Activated CD4-positive, alpha-beta T cell treated with anti-CD3 and anti-CD28 coated beads, Interleukin-2, amount 10 ng/mL, durations not matched to agents 7 days and 5 days (primary cell): Measurements from ENCODE around the gene RUNX2. TPM values are rescaled to one million over a fixed set of nuclear protein-coding genes. Genes with fewer than 3 reads are reported as not detected.

Experiments used
- CTCF ChIA-PET: fragments of 350-600 bp; sonication (Branson Sonifier 250); formaldehyde crosslinking; loops from one replicate; lab custom pipeline; 2021; ENCODE audit warnings: antibody characterized with exemption; lab: Charles Lee
- POLR2A ChIA-PET: fragments of 350-600 bp; sonication (Branson Sonifier 250); formaldehyde crosslinking; loops from one replicate; lab custom pipeline; 2021; ENCODE audit warnings: antibody characterized with exemption; lab: Charles Lee
- DNase-seq: peaks from one replicate; pipeline ENCODE4 v3.0.0-alpha.2; 2020
- H3K27ac Mint-ChIP-seq: one replicate; pipeline ENCODE4 v1.8.0; 2021; ENCODE audit warnings: mild to moderate bottlenecking, moderate library complexity, mixed read lengths
- H3K27me3 Mint-ChIP-seq: one replicate; pipeline ENCODE4 v1.8.0; 2021; ENCODE audit warnings: mixed read lengths
- H3K36me3 Mint-ChIP-seq: one replicate; pipeline ENCODE4 v1.8.0; 2021; ENCODE audit warnings: low read depth, mixed read lengths
- H3K4me1 Mint-ChIP-seq: one replicate; pipeline ENCODE4 v1.8.0; 2021; ENCODE audit warnings: mixed read lengths
- H3K4me3 Mint-ChIP-seq: one replicate; pipeline ENCODE4 v1.8.0; 2021; ENCODE audit warnings: mild to moderate bottlenecking, moderate library complexity, mixed read lengths
- H3K9me3 Mint-ChIP-seq: one replicate; pipeline ENCODE4 v1.8.0; 2021; ENCODE audit warnings: mixed read lengths
- total RNA-seq, 2 experiments: library from RNA; stranded (reverse); gene quantifications; one replicate each; pipeline ENCODE4 v1.2.3, GENCODE V29; 2021

RUNX2 gene
- total RNA-seq, 2 experiments from 2014 or later: 13.2 to 13.4 TPM

GRCh38 chr6:45430590-45431202 is 102.6 kb downstream of the RUNX2 start:
- ChIA-PET POLR2A (no interaction called here), CTCF (interaction anchor here (2.0 kb wide), 1 partner anchor 284 kb away, joined by 5 read pairs; no protein-coding TSS in a partner anchor)
- Mint-ChIP-seq H3K27me3 (peaks cover 4% of the 10 kb centered on the region), H3K36me3 (peaks cover 23% of the 10 kb centered on the region), H3K4me1 (peaks cover 44% of the 10 kb centered on the region), H3K9me3 (no peaks in the 10 kb centered on the region), H3K27ac (no peak overlapping the region), H3K4me3 (no peak overlapping the region)
- DNase-seq: no peak

DNA sequence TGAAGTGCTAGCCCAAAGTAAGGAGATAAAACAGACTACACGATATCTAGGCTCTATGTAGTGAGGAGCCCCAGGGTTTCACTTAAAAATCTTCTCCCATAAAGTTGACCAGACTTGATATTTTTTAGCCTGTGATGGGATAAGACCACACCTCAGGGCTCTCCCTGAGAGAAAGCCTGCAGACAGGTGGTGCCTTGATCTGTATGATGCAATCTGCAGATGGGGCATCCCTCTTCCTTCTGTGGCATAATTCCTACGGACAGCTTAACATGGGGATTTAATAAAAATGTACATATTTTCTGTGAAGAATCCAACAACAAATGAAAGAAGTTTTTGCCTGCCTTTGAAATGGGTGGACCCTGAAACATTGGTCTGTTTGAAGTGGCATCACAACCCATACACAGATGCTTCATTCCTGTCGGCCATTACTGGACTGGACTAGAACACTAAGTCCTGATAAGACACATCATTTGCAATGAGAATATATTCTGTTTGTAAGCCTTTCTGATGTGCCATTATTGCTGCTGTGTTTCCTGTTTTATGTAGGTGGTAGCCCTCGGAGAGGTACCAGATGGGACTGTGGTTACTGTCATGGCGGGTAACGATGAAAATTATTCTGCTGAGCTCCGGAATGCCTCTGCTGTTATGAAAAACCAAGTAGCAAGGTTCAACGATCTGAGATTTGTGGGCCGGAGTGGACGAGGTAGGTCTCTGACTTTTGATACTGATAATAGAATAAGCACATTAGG is 103.4 kb downstream of the RUNX2 start:
- Mint-ChIP-seq H3K9me3 (no peaks in the 10 kb centered on the region), H3K4me3 (peak overlapping the region; percentile 43), H3K27ac (peak overlapping the region; percentile 31), H3K27me3 (peaks cover 2% of the 10 kb centered on the region), H3K36me3 (peaks cover 24% of the 10 kb centered on the region), H3K4me1 (peaks cover 47% of the 10 kb centered on the region)
- CTCF ChIA-PET: interaction anchor here (1.2 to 2.0 kb wide), 2 partner anchors 12 to 283 kb away, joined by 3 to 5 read pairs; no protein-coding TSS in a partner anchor
- POLR2A ChIA-PET: no interaction called here
- no peak for DNase-seq

DNA sequence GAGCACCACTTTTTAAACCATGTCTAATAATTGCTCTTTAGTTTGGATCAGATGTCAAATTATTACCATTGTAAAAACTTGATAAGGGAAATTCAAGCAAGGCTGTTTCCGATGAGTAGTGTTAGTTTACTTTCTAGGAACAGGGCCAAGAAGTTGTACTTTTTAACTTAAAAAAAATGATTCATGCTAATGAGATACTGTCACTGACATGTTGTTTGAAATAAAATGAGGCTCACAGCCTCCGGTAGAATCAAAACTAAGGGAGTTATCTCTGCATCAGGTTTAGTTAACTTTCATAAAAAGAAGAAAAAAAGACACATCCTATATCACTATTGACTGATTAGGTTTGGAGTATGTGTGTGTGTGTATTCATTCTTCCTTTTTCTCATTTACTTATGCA is 104.8 kb downstream of the RUNX2 start:
- POLR2A ChIA-PET: no interaction called here
- Mint-ChIP-seq H3K36me3 (peaks cover 32% of the 10 kb centered on the region), H3K4me1 (peaks cover 62% of the 10 kb centered on the region), H3K27me3 (peaks cover 2% of the 10 kb centered on the region), H3K9me3 (no peaks in the 10 kb centered on the region), H3K27ac (peak overlapping the region; percentile 38), H3K4me3 (peak overlapping the region; percentile 15)
- DNase-seq: no peak
- CTCF ChIA-PET: no interaction called here

- H3K27ac Mint-ChIP-seq: peak overlapping the region; percentile 81
- H3K9me3 Mint-ChIP-seq: no peaks in the 10 kb centered on the region
- peak overlapping the region; percentile 42 for H3K4me3 Mint-ChIP-seq
- no peaks in the 10 kb centered on the region for H3K27me3 Mint-ChIP-seq
- ChIA-PET POLR2A (no interaction called here), CTCF (interaction anchor here (0.6 to 1.2 kb wide), 5 partner anchors 8 to 791 kb away, joined by 3 to 4 read pairs (median 3); no protein-coding TSS in a partner anchor)
- no peak for DNase-seq
- H3K36me3 Mint-ChIP-seq: peaks cover 37% of the 10 kb centered on the region
- H3K4me1 Mint-ChIP-seq: peaks cover 65% of the 10 kb centered on the region
Observed at GRCh38 chr6:45433533-45434380, 105.6 kb downstream of the RUNX2 start.

- Mint-ChIP-seq H3K4me3 (peak overlapping the region; percentile 42), H3K36me3 (peaks cover 34% of the 10 kb centered on the region), H3K27ac (peak overlapping the region; percentile 81), H3K9me3 (no peaks in the 10 kb centered on the region), H3K4me1 (peaks cover 66% of the 10 kb centered on the region), H3K27me3 (no peaks in the 10 kb centered on the region)
- DNase-seq: no peak
- ChIA-PET POLR2A (no interaction called here), CTCF (interaction anchor here (0.6 to 1.2 kb wide), 4 partner anchors 9 to 792 kb away, joined by 3 to 4 read pairs (median 3); no protein-coding TSS in a partner anchor)
Observed at GRCh38 chr6:45434381-45434700, 106.2 kb downstream of the RUNX2 start.

- Mint-ChIP-seq H3K9me3 (no peaks in the 10 kb centered on the region), H3K27ac (peak overlapping the region; percentile 58), H3K4me1 (peaks cover 65% of the 10 kb centered on the region), H3K4me3 (peak overlapping the region; percentile 31), H3K36me3 (peaks cover 26% of the 10 kb centered on the region), H3K27me3 (no peaks in the 10 kb centered on the region)
- POLR2A ChIA-PET: no interaction called here
- no peak for DNase-seq
- CTCF ChIA-PET: interaction anchor here (0.6 to 2.5 kb wide), 4 partner anchors 12 to 488 kb away, joined by 3 to 7 read pairs (median 4); no protein-coding TSS in a partner anchor
Observed at GRCh38 chr6:45436544-45437438, 108.7 kb downstream of the RUNX2 start.

GRCh38 chr6:45437439-45437815 is 109.3 kb downstream of the RUNX2 start:
- Mint-ChIP-seq H3K27ac (peak overlapping the region; percentile 21), H3K36me3 (peaks cover 24% of the 10 kb centered on the region), H3K4me3 (no peak overlapping the region), H3K9me3 (no peaks in the 10 kb centered on the region), H3K4me1 (peaks cover 66% of the 10 kb centered on the region), H3K27me3 (no peaks in the 10 kb centered on the region)
- no peak for DNase-seq
- POLR2A ChIA-PET: no interaction called here
- CTCF ChIA-PET: interaction anchor here (0.6 to 2.5 kb wide), 4 partner anchors 12 to 487 kb away, joined by 3 to 7 read pairs (median 4); no protein-coding TSS in a partner anchor

- Mint-ChIP-seq H3K9me3 (no peaks in the 10 kb centered on the region), H3K36me3 (peaks cover 25% of the 10 kb centered on the region), H3K4me3 (no peak overlapping the region), H3K4me1 (peaks cover 68% of the 10 kb centered on the region), H3K27ac (peak overlapping the region; percentile 21), H3K27me3 (no peaks in the 10 kb centered on the region)
- POLR2A ChIA-PET: no interaction called here
- no peak for DNase-seq
- CTCF ChIA-PET: interaction anchor here (0.6 to 2.5 kb wide), 4 partner anchors 13 to 283 kb away, joined by 3 to 7 read pairs (median 4); no protein-coding TSS in a partner anchor
Observed at GRCh38 chr6:45438151-45438550, 110.0 kb downstream of the RUNX2 start.

- CTCF ChIA-PET: interaction anchor here (0.6 to 1.3 kb wide), 2 partner anchors 276 to 285 kb away, joined by 3 read pairs; no protein-coding TSS in a partner anchor
- Mint-ChIP-seq H3K4me1 (peaks cover 71% of the 10 kb centered on the region), H3K9me3 (no peaks in the 10 kb centered on the region), H3K36me3 (peaks cover 30% of the 10 kb centered on the region), H3K27ac (peak overlapping the region; percentile 27), H3K27me3 (no peaks in the 10 kb centered on the region), H3K4me3 (no peak overlapping the region)
- no peak for DNase-seq
- POLR2A ChIA-PET: no interaction called here
Observed at GRCh38 chr6:45438849-45439406, 110.8 kb downstream of the RUNX2 start.

GRCh38 chr6:45439459-45439858 is 111.3 kb downstream of the RUNX2 start:
- peaks cover 35% of the 10 kb centered on the region for H3K36me3 Mint-ChIP-seq
- H3K4me3 Mint-ChIP-seq: no peak overlapping the region
- ChIA-PET POLR2A (no interaction called here), CTCF (interaction anchor here (0.6 to 1.3 kb wide), 2 partner anchors 275 to 286 kb away, joined by 3 read pairs; no protein-coding TSS in a partner anchor)
- peak overlapping the region; percentile 27 for H3K27ac Mint-ChIP-seq
- no peaks in the 10 kb centered on the region for H3K9me3 Mint-ChIP-seq
- no peaks in the 10 kb centered on the region for H3K27me3 Mint-ChIP-seq
- peaks cover 70% of the 10 kb centered on the region for H3K4me1 Mint-ChIP-seq
- DNase-seq: no peak

GRCh38 chr6:45439861-45440388 is 111.8 kb downstream of the RUNX2 start:
- ChIA-PET POLR2A (no interaction called here), CTCF (interaction anchor here (1.3 kb wide), 1 partner anchor 275 kb away, joined by 3 read pairs; no protein-coding TSS in a partner anchor)
- H3K4me3 Mint-ChIP-seq: no peak overlapping the region
- peaks cover 71% of the 10 kb centered on the region for H3K4me1 Mint-ChIP-seq
- H3K9me3 Mint-ChIP-seq: no peaks in the 10 kb centered on the region
- peak overlapping the region; percentile 15 for H3K27ac Mint-ChIP-seq
- H3K36me3 Mint-ChIP-seq: peaks cover 35% of the 10 kb centered on the region
- H3K27me3 Mint-ChIP-seq: no peaks in the 10 kb centered on the region
- DNase-seq: no peak
